ENCODE results near the gene EMC7. TPM values are rescaled to one million over a fixed set of nuclear protein-coding genes. Genes with fewer than 3 reads are reported as not detected.

The EMC7 gene
- total RNA-seq, 1 donor from 2014 or later, result 63.1 TPM

GRCh38 chr15:34038023-34038870 is 63.4 kb downstream of the EMC7 start:
- Histone ChIP-seq H3K36me3 (no peaks in the 10 kb centered on the region), H3K27ac (peak overlapping the region; percentile 89), H3K27me3 (ENCODE audit: low read depth) (no peaks in the 10 kb centered on the region), H3K9me3 (no peaks in the 10 kb centered on the region), H3K4me1 (peaks cover 18% of the 10 kb centered on the region), H3K4me3 (peak overlapping the region; percentile 92)
- intact Hi-C loops (cut with DNase I), result no loop called here
- no peak for TF ChIP-seq CTCF (IDR thresholded peaks at IDR 0.05)
- ATAC-seq, result peak; percentile 96 to 97
- peak; percentile 88 for DNase-seq

Other genes starting within 250 kb of the EMC7 start
- gene CHRM5, start 133.4 kb downstream of the EMC7 start, total RNA-seq, result not detected
- 8.9 TPM for gene AVEN, start 62.7 kb downstream of the EMC7 start, total RNA-seq
- gene PGBD4, start 221 bp upstream of the EMC7 start, total RNA-seq, result 1.5 TPM
- 44.1 TPM for gene KATNBL1, start 108.2 kb upstream of the EMC7 start, total RNA-seq
- 84.6 TPM for gene EMC4, start 123.2 kb upstream of the EMC7 start, total RNA-seq
- gene SLC12A6, start 235.9 kb upstream of the EMC7 start, total RNA-seq, result 59.7 TPM
- 176 TPM for gene NOP10, start 241.3 kb upstream of the EMC7 start, total RNA-seq
- not detected for gene NUTM1, start 241.5 kb upstream of the EMC7 start, total RNA-seq